ENCODE measurements around the gene INO80C.

The INO80C gene

DNA sequence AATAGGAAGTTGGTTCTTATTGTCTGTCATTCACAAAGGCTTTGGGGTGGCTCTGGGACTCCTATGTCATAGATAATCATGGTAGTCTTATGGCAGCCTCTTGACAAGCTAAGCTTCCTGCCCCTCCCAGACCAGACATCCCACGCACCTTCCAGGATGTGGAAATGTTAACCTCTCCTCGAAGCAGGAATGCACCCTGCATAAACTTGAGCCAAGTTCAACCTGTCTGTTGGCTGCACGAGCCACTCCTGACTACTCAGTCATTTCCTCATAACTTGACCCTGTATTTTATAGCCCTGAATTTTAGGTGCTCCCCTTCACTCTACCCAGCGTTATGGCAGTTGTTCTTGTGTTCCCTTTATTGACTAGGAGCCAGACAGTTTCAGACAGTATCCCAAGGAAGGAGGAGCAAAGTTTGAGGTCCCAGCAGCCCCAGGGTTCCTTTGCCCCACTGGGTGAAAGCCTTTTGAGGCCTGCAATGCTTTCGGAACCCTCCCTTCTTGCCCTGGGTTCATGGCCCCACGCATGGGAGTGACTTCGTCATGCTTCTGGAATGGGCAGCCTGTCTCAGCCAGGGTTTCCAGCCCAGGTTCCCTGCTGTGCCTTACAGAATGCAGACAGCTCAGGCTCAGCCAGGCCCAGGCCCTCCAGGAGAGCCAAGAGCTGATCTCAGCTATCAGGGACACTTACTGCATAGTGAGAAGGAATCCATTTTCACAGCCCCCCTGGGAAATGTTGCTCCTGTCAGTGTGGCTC lies 15.6 kb upstream of the INO80C start:
- no peak for DNase-seq (ENCODE audit: low read depth in 2 of 3, low spot score in 1 of 3)

DNA sequence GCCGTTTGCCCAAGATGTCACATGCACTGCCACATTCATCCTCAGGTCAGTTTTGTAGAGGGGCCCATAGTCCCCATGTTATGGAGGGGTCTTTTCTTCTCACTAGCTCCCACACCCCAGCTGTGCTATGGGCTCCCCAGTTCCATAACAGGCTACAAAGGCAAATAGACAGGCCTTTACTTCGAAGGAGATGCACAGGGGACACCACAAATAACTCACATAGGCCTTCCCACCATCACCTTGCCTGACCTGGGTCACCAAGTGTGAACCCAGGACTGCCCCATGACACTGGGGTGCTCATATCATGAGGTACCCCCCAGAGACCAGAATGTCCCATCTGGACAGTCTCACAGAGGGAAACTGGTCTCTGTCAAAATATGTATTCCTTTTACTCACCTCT lies 15.0 kb upstream of the INO80C start:
- no peak for DNase-seq (ENCODE audit: low read depth in 2 of 3, low spot score in 1 of 3)

DNA sequence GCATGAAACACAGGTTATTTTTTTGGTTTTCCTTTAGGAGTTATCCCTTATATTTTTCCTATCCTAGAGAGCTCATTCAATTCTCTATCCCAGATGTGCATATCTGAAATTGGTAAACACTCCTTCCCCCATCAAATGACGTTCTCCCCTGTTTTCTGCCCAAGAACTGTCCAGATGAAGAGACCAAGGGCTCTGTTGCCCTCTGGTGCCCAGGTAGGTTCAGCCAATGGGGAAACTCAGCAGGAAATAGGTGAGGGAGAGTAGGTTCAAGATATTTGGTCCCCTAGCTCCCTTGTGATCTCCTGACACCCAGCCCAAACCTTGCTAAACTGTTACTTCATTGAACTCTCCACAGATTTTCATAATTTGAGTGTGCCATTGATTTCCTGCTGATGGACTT lies 14.1 kb upstream of the INO80C start:
- no peak for DNase-seq (ENCODE audit: low read depth in 2 of 3, low spot score in 1 of 3)

DNA sequence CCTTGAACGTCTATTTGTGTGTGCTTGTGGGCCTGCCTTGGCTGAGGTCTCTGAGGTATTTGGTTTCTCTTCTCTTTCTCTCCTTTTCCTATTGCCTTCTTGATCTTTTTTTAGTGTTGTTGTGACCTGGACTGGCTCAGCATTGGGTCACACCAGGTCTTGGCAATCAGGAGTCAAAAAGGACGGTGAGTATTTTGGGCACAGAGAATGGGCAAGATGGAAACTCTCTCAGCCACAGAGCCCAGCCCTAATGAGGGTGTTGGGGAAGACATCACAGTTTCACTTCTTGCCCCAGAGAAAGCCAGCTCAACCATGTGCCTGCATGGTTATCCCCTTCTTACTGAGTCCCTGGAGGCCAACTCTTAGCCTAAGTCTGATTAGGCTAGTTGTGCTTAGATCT lies 13.7 kb upstream of the INO80C start:
- no peak for DNase-seq (ENCODE audit: low read depth in 2 of 3, low spot score in 1 of 3)

DNA sequence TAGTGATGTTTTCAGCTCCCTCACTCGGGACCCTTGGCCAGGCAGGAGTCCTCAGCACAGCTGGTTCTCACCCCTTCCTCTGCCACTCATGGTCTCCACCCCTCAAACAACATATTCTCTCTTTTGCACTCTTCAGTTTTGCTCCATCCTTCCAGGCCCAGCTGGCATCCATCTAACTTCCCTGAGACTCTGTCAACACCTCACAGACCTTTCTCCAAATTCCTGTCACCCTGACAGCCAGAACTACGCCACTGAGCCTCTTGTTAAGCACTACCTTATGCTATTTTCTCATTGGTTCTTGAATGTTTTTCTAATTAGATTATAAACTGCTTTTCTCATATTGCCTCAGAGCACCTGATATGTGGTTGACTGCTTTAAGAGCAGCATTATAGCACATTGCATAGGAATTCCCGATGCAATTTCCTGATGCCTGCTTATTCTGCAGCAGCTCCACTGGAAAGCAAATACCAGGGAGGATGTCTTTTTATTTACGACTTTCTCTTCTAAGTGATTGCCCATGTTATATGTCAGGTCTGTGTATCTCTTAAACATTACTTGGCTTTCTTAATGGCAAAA lies 12.4 kb upstream of the INO80C start:
- DNase-seq (ENCODE audit: low read depth in 2 of 3, low spot score in 1 of 3) = no peak

GRCh38 chr18:35508746-35509338 lies 11.1 kb upstream of the INO80C start:
- DNase-seq (ENCODE audit: low read depth in 2 of 3, low spot score in 1 of 3) = no peak

DNA sequence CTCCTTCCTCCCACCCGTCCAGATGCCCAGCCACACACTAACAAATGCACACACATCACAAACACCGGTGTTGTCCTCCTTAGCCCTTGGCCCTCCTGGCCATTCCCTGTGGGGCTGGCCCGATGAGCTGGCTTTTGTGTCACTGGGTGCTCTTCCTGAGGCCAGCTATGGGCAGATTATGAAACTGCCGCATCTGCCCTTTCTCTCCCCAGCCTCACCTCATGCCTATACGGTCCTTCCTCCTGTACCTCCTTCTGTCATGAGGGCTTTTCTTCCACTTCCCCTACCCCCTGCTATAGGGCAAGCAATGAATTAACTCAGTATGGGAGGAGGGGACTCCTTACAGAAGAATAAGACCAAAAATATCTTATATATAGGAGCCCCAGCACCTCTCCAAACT lies 10.3 kb upstream of the INO80C start:
- DNase-seq (ENCODE audit: low read depth in 2 of 3, low spot score in 1 of 3) = no peak

GRCh38 chr18:35507623-35508022 lies 9.9 kb upstream of the INO80C start:
- DNase-seq (ENCODE audit: low read depth in 2 of 3, low spot score in 1 of 3) = no peak

DNA sequence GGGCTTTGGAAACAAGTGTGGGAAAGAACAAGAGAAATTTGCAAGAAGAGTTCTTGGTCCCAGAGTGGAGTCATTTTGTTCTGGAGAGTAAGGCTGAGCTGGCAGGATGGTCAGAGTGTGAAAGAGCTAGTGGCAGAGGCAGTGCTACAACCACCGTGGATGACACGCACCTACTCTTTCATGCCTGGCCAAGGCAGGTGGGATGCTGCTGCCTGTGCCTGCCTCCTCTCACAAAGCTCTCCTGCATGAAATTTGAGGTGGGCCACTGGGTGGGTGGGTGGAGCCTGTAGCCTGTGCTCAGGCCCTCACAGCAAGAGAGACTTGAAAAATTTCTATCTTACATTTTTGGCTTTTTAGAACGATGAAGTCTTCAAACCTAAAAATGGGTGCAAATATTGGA lies 9.4 kb upstream of the INO80C start:
- DNase-seq (ENCODE audit: low read depth in 2 of 3, low spot score in 1 of 3) = no peak

- no peak for DNase-seq (ENCODE audit: low read depth in 2 of 3, low spot score in 1 of 3)
These were observed 8.4 kb upstream of the INO80C start for GRCh38 chr18:35506024-35506712.

GRCh38 chr18:35504996-35505395 lies 7.2 kb upstream of the INO80C start:
- DNase-seq (ENCODE audit: low read depth in 2 of 3, low spot score in 1 of 3) = no peak

- no peak for DNase-seq (ENCODE audit: low read depth in 2 of 3, low spot score in 1 of 3)
These were observed 4.3 kb upstream of the INO80C start for GRCh38 chr18:35502052-35502451.

GRCh38 chr18:35501369-35501768 lies 3.6 kb upstream of the INO80C start:
- DNase-seq (ENCODE audit: low read depth in 2 of 3, low spot score in 1 of 3) = no peak

DNA sequence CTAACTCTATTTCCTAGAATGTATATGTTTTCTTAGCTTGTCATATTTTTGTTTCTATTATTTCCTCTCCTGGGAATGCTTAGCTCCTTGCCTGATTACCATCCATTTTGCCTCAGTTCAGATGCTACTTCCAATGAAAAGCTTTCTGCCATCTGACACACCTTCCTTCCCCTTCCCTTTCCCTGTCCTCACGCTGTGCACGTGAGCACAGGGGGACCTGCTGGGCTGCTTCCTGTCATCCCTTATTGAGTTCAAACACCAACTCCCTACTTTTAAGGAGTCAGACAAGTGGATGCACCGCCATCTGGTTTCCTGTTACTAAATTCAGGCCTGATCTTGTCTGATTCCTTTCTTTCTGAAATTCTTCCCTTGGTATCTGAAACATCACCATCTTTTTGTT lies 2.4 kb upstream of the INO80C start:
- no peak for DNase-seq (ENCODE audit: low read depth in 2 of 3, low spot score in 1 of 3)

GRCh38 chr18:35497027-35497369 lies 762 bp downstream of the INO80C start:
- DNase-seq (ENCODE audit: low read depth in 2 of 3, low spot score in 1 of 3) = peak in 1 of 3 donors; percentile 32

GRCh38 chr18:35495536-35496314 lies 2.0 kb downstream of the INO80C start:
- DNase-seq (ENCODE audit: low read depth in 2 of 3, low spot score in 1 of 3) = no peak

GRCh38 chr18:35494251-35495220 lies 3.2 kb downstream of the INO80C start:
- no peak for DNase-seq (ENCODE audit: low read depth in 2 of 3, low spot score in 1 of 3)

DNA sequence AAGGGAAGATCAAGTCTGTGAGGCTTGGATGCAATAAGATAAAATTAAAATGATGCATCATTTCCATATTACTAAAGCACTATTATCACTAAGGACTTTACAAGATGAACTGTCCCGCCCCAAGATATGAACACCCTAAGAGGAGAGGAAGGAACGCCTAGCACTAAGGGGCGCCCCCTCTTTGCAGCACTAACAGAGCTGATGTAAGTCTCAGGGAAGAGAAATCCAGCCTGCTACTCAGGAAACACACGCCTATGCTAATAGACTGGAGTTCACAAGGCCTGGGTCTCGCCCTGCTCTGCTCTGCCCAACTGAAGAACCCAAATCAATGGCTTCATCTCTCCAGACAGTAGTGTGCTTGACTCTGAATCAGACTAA lies 6.1 kb downstream of the INO80C start:
- DNase-seq (ENCODE audit: low read depth in 2 of 3, low spot score in 1 of 3) = no peak

- no peak for DNase-seq (ENCODE audit: low read depth in 2 of 3, low spot score in 1 of 3)
These were observed 6.7 kb downstream of the INO80C start for GRCh38 chr18:35490894-35491699.

All from stimulated activated CD4-positive, alpha-beta T cell treated with anti-CD3 and anti-CD28 coated beads, Interleukin-12 subunit alpha, Interleukin-12 subunit beta, amount 100 ng/mL, for 48 hours (primary cell).